ENCODE data around the gene PCDH10. TPM values are rescaled to one million over a fixed set of nuclear protein-coding genes. Genes with fewer than 3 reads are reported as not detected.
"Not testable (repeated sequence)": the region's sequence is repeated elsewhere in the genome, so short reads cannot be mapped to it uniquely, and the experiment has no call there.

The PCDH10 gene
- total and polyA plus RNA-seq, 10 donors: under 0.01 to 0.19 (median 0.06) TPM; not detected in 3

GRCh38 chr4:133208694-133209285 is 59.7 kb downstream of the PCDH10 start:
- TF ChIP-seq POLR2A (IDR thresholded peaks at IDR 0.05): no peak
- TF ChIP-seq POLR2AphosphoS5 (IDR thresholded peaks at IDR 0.05): no peak
- no peak for TF ChIP-seq CTCF (IDR thresholded peaks at IDR 0.05 in 8 of 11, conservative IDR thresholded peaks at IDR 0.05 in 3 of 11)
- DNase-seq: no peak
- Histone ChIP-seq H3K4me3 (no peak overlapping the region), H3K36me3 (no peaks in the 10 kb centered on the region), H3K27ac (no peak overlapping the region), H3K4me1 (no peaks in the 10 kb centered on the region), H3K27me3 (replicated peaks in 1 of 7) (no peaks in the 10 kb centered on the region), H3K9me3 (peaks cover 0 to 23% (median 9%) of the 10 kb centered on the region in 8 donors)
- intact Hi-C loops (cut with DNase I; ENCODE audit: low total_unique reads): no loop called here
- WGBS, 5 donors: 81 to 91% (median 88%) methylated on average over 7 of the region's 7 CpGs

- no peak overlapping the region for H3K4me3 ChIP-seq
- DNase-seq: no peak
- intact Hi-C loops (cut with DNase I; ENCODE audit: low total_unique reads): no loop called here
- no peak overlapping the region for H3K27ac ChIP-seq
- H3K27me3 ChIP-seq (replicated peaks in 1 of 7): no peaks in the 10 kb centered on the region
- 76 to 93% (median 88%) methylated on average over 5 to 6 of the region's 6 CpGs for WGBS, 5 donors
- no peaks in the 10 kb centered on the region for H3K36me3 ChIP-seq
- peaks cover 0 to 9% (median 0%) of the 10 kb centered on the region in 8 donors for H3K9me3 ChIP-seq
- TF ChIP-seq CTCF (IDR thresholded peaks at IDR 0.05 in 8 of 11, conservative IDR thresholded peaks at IDR 0.05 in 3 of 11): no peak
- no peak for TF ChIP-seq POLR2AphosphoS5 (IDR thresholded peaks at IDR 0.05)
- no peak for TF ChIP-seq POLR2A (IDR thresholded peaks at IDR 0.05)
- no peaks in the 10 kb centered on the region for H3K4me1 ChIP-seq
These were observed 84.8 kb downstream of the PCDH10 start for GRCh38 chr4:133233922-133234321.

GRCh38 chr4:133240451-133240850 is 91.4 kb downstream of the PCDH10 start:
- 86 to 95% (median 93%) methylated on average over 6 to 30 of the region's 30 CpGs for WGBS, 5 donors
- H3K4me1 ChIP-seq; H3K27me3 ChIP-seq (replicated peaks in 1 of 7); DNase-seq; H3K27ac ChIP-seq; H3K9me3 ChIP-seq; H3K4me3 ChIP-seq; H3K36me3 ChIP-seq; intact Hi-C loops (cut with DNase I; ENCODE audit: low total_unique reads): not testable (repeated sequence)

Measured in spleen (tissue), 11 donors.